WTC11 (cell line): ENCODE data around the gene ABR. TPM values are rescaled to one million over a fixed set of nuclear protein-coding genes. Genes with fewer than 3 reads are reported as not detected.

Experiments
- ATAC-seq: fragments of 200-7000 bp; cut with Tn5 transposase; 2 replicates; pipeline ENCODE4 v1.10.0; 2021; ENCODE audit warnings: mild to moderate bottlenecking, moderate library complexity
- CTCF ChIA-PET: fragments of 300-600 bp; sonication (Branson Sonifier 250); formaldehyde crosslinking; loops from one replicate; lab custom pipeline; 2021; ENCODE audit warnings: antibody characterized with exemption; lab: Charles Lee
- POLR2A ChIA-PET: fragments of 350-600 bp; sonication (Branson Sonifier 250); formaldehyde crosslinking; loops from one replicate; lab custom pipeline; 2021; ENCODE audit warnings: antibody characterized with exemption; lab: Charles Lee
- DNase-seq: peaks from one replicate; pipeline ENCODE4 v3.0.0; 2021; ENCODE audit warnings: low spot score
- H3K27ac Mint-ChIP-seq: 2 replicates; pipeline ENCODE4 v1.8.0; 2021; ENCODE audit warnings: mixed read lengths
- H3K27me3 Mint-ChIP-seq: 2 replicates; pipeline ENCODE4 v1.8.0; 2021; ENCODE audit warnings: low read depth, mild to moderate bottlenecking, moderate library complexity, mixed read lengths
- H3K36me3 Mint-ChIP-seq: 2 replicates; pipeline ENCODE4 v1.8.0; 2021; ENCODE audit warnings: mixed read lengths
- H3K4me1 Mint-ChIP-seq: 2 replicates; pipeline ENCODE4 v1.8.0; 2022; ENCODE audit warnings: mixed read lengths
- H3K4me3 Mint-ChIP-seq: 2 replicates; pipeline ENCODE4 v1.8.0; 2021; ENCODE audit warnings: mild to moderate bottlenecking, moderate library complexity, mixed read lengths
- H3K9me3 Mint-ChIP-seq: 2 replicates; pipeline ENCODE4 v1.8.0; 2021; ENCODE audit warnings: mixed read lengths
- CREM ChIP-seq: sonication (generic); formaldehyde crosslinking; IDR thresholded peaks from 2 replicates; pipeline ENCODE4 v1.8.1; 2022; ENCODE audit warnings: mild to moderate bottlenecking, missing genetic modification reagents, moderate library complexity
- FOXK1 ChIP-seq: sonication (generic); formaldehyde crosslinking; IDR thresholded peaks from 2 replicates; pipeline ENCODE4 v1.8.0; 2022; ENCODE audit warnings: mild to moderate bottlenecking, moderate library complexity, missing genetic modification reagents
- GABPB1 ChIP-seq: sonication (generic); formaldehyde crosslinking; IDR thresholded peaks from 2 replicates; pipeline ENCODE4 v1.8.1; 2023; ENCODE audit warnings: mild to moderate bottlenecking, missing genetic modification reagents
- GRHL2 ChIP-seq: fragments of 250-450 bp; sonication (Bioruptor Pico); IDR thresholded peaks from 2 replicates; pipeline ENCODE4 v1.8.0; 2022; ENCODE audit warnings: mild to moderate bottlenecking, moderate library complexity; ENCODE audit not compliant: insufficient replicate concordance, severe bottlenecking
- KAT7 ChIP-seq: sonication (generic); formaldehyde crosslinking; IDR thresholded peaks from 2 replicates; pipeline ENCODE4 v1.8.1; 2023; ENCODE audit warnings: missing genetic modification reagents, mild to moderate bottlenecking, borderline replicate concordance
- NR1H2 ChIP-seq: sonication (generic); formaldehyde crosslinking; IDR thresholded peaks from 2 replicates; pipeline ENCODE4 v1.9.0; 2021; ENCODE audit warnings: mild to moderate bottlenecking, moderate library complexity, missing genetic modification reagents
- RORB ChIP-seq: fragments of 250-450 bp; sonication (Bioruptor Pico); IDR thresholded peaks from 2 replicates; pipeline ENCODE4 v1.9.0; 2021; ENCODE audit warnings: mild to moderate bottlenecking
- SMAD3 ChIP-seq: sonication (generic); formaldehyde crosslinking; IDR thresholded peaks from 2 replicates; pipeline ENCODE4 v1.8.0; 2022; ENCODE audit warnings: missing genetic modification reagents, mild to moderate bottlenecking, borderline replicate concordance
- TCF7 ChIP-seq: sonication (generic); formaldehyde crosslinking; IDR thresholded peaks from 2 replicates; pipeline ENCODE4 v1.8.0; 2022; ENCODE audit warnings: mild to moderate bottlenecking, low read depth, missing genetic modification reagents, moderate library complexity
- TEAD1 ChIP-seq: sonication (generic); formaldehyde crosslinking; IDR thresholded peaks from 2 replicates; pipeline ENCODE4 v1.8.0; 2022; ENCODE audit warnings: mild to moderate bottlenecking, missing genetic modification reagents
- ZNF121 ChIP-seq: sonication (generic); formaldehyde crosslinking; IDR thresholded peaks from 2 replicates; pipeline ENCODE4 v1.8.0; 2023; ENCODE audit warnings: missing genetic modification reagents
- ZNF138 ChIP-seq: sonication (generic); formaldehyde crosslinking; conservative IDR thresholded peaks from 2 replicates; pipeline ENCODE4 v1.8.1; 2022; ENCODE audit warnings: mild to moderate bottlenecking, moderate library complexity, missing genetic modification reagents
- total RNA-seq: library from RNA; stranded (reverse); gene quantifications from 3 replicates; pipeline ENCODE4 v1.2.3, GENCODE V29; 2021
- TF ChIP-seq, protein P1 (sequence below): sonication (generic); formaldehyde crosslinking; IDR thresholded peaks from 2 replicates; pipeline ENCODE4 v1.8.1; 2022; ENCODE audit warnings: low read depth, missing genetic modification reagents, borderline replicate concordance
- TF ChIP-seq, protein P2 (sequence below): sonication (generic); formaldehyde crosslinking; IDR thresholded peaks from 2 replicates; pipeline ENCODE4 v1.8.1; 2023; ENCODE audit warnings: mild to moderate bottlenecking, moderate library complexity, missing genetic modification reagents
- TF ChIP-seq, protein P3 (sequence below): sonication (generic); formaldehyde crosslinking; IDR thresholded peaks from 2 replicates; pipeline ENCODE4 v1.8.0; 2022; ENCODE audit warnings: missing genetic modification reagents
- TF ChIP-seq, protein P4 (sequence below): sonication (generic); formaldehyde crosslinking; IDR thresholded peaks from 2 replicates; pipeline ENCODE4 v1.8.1; 2023; ENCODE audit warnings: mild to moderate bottlenecking, missing genetic modification reagents
- TF ChIP-seq, protein P5 (sequence below): fragments of 250-450 bp; sonication (Bioruptor Pico); IDR thresholded peaks from 2 replicates; pipeline ENCODE4 v2.1.2; 2022; ENCODE audit warnings: mild to moderate bottlenecking, moderate library complexity
- TF ChIP-seq, protein P6 (sequence below): sonication (generic); formaldehyde crosslinking; IDR thresholded peaks from 2 replicates; pipeline ENCODE4 v1.8.1; 2022; ENCODE audit warnings: low read depth, mild to moderate bottlenecking, moderate library complexity, missing genetic modification reagents, borderline replicate concordance

Gene ABR
- total RNA-seq, 1 experiment from 2014 or later, result 38.0 TPM

DNA sequence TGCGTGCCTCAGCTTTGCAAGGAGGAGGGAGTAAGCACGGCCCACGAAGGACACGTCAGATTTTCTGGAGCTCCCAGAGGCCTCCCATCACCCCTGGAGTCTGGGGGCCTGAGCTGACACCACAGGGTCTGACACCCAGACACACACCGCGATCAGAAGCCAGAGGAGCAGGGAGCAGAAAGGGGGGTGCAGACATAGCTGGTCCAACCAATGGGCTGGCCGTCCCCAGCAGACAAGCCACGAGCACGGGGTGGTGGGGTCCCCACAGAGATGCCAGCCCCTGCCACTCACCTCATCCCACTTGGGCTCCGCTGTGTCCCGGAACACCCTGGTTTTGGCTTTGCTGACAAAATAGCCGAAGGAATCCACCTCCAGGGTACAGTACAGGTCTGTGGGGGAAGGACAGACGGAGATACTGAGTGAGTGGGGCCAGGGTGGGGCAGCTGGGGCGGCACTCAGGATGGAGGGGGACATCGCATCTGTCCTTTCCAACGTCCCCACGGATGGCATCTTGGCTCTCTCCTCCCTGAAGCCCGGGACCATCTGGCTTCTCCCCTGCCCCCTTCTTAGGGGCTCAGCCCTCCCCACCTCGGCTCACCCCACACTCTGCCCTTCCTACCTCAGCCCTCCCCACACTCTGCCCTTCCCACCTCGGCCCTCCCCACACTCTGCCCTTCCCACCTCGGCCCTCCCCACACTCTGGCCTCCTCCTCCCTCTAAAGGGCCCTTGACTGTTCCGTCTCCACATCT, 129.4 kb downstream of the ABR start:
- no peaks in the 10 kb centered on the region for H3K4me1 Mint-ChIP-seq
- POLR2A ChIA-PET, result no interaction called here
- H3K27me3 Mint-ChIP-seq, result no peaks in the 10 kb centered on the region
- DNase-seq (no peak), ATAC-seq (no peak)
- TF ChIP-seq TCF7 (CRISPR knock-in tag) (no peak), SMAD3 (CRISPR knock-in tag) (no peak), GRHL2 (CRISPR knock-in tag) (no peak), KAT7 (CRISPR knock-in tag) (no peak), FOXK1 (CRISPR knock-in tag) (no peak), ZNF138 (no peak), CREM (no peak), RORB (CRISPR knock-in tag) (no peak)
- TF ChIP-seq, protein P1, sequence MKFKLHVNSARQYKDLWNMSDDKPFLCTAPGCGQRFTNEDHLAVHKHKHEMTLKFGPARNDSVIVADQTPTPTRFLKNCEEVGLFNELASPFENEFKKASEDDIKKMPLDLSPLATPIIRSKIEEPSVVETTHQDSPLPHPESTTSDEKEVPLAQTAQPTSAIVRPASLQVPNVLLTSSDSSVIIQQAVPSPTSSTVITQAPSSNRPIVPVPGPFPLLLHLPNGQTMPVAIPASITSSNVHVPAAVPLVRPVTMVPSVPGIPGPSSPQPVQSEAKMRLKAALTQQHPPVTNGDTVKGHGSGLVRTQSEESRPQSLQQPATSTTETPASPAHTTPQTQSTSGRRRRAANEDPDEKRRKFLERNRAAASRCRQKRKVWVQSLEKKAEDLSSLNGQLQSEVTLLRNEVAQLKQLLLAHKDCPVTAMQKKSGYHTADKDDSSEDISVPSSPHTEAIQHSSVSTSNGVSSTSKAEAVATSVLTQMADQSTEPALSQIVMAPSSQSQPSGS, result no peak
- TF ChIP-seq, protein P2, sequence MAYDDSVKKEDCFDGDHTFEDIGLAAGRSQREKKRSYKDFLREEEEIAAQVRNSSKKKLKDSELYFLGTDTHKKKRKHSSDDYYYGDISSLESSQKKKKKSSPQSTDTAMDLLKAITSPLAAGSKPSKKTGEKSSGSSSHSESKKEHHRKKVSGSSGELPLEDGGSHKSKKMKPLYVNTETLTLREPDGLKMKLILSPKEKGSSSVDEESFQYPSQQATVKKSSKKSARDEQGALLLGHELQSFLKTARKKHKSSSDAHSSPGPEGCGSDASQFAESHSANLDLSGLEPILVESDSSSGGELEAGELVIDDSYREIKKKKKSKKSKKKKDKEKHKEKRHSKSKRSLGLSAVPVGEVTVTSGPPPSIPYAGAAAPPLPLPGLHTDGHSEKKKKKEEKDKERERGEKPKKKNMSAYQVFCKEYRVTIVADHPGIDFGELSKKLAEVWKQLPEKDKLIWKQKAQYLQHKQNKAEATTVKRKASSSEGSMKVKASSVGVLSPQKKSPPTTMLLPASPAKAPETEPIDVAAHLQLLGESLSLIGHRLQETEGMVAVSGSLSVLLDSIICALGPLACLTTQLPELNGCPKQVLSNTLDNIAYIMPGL (CRISPR knock-in tag), result no peak
- CTCF ChIA-PET, result interaction anchor here (0.6 to 1.4 kb wide), 2 partner anchors 8 to 194 kb away, joined by 5 to 8 read pairs; no protein-coding TSS in a partner anchor
- no peak overlapping the region for H3K27ac Mint-ChIP-seq
- no peaks in the 10 kb centered on the region for H3K9me3 Mint-ChIP-seq
- H3K4me3 Mint-ChIP-seq, result no peak overlapping the region
- 0 out of 2 replicates have a peak, but pooled peaks cover 3% of the 10 kb centered on the region for H3K36me3 Mint-ChIP-seq

DNA sequence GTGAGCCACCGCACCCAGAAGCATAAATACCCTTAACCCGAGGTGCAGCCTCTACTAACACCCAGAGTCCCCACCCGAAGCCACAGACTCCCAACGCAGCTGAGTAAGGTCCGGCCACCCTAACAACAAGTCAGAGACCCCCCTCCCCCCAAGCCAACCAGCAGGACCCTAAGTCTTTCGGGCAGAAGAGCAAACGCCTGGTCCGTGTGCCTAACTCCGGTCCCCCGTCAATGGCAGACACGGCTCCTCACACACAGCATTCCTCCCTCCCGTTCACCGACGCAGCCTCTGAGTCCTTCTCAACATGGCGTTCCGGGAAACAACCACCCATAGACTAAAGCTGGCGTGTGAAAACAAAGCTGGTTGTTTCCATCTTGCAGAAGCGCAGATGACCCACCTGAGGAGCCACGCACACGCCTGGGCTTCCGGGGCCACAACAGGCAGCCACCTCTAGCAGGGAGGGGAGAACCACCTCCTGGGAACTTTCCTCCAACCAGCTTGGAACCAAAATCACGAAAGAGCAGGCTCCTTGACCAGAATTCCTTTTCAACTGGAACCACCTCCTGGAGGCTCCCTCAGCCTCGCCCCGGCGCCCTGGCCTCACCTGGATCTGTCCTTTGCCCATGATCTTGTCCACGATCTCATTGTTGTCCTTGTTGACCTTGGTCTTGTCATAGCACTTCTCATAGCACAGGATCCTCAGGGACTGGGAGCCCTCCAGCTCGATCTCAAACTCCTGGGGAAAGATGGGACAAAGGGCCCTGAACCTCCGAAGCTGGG, 130.1 kb downstream of the ABR start:
- no peaks in the 10 kb centered on the region for H3K9me3 Mint-ChIP-seq
- DNase-seq, result no peak
- no peak overlapping the region for H3K27ac Mint-ChIP-seq
- CTCF ChIA-PET, result interaction anchor here (1.4 to 1.8 kb wide), 2 partner anchors 9 to 53 kb away, joined by 5 to 8 read pairs; partner anchors contain the start of gene TIMM22
- H3K36me3 Mint-ChIP-seq, result 0 out of 2 replicates have a peak, but pooled peaks cover 3% of the 10 kb centered on the region
- H3K4me1 Mint-ChIP-seq, result peaks cover 1% of the 10 kb centered on the region; the same call in 1 of the 2 replicates
- H3K4me3 Mint-ChIP-seq, result no peak overlapping the region
- POLR2A ChIA-PET, result no interaction called here
- no peaks in the 10 kb centered on the region for H3K27me3 Mint-ChIP-seq
- ATAC-seq, result no peak
- TF ChIP-seq GABPB1 (no peak), NR1H2 (CRISPR knock-in tag) (no peak), TEAD1 (CRISPR knock-in tag) (no peak), ZNF121 (CRISPR knock-in tag) (no peak)
- TF ChIP-seq, protein P3, sequence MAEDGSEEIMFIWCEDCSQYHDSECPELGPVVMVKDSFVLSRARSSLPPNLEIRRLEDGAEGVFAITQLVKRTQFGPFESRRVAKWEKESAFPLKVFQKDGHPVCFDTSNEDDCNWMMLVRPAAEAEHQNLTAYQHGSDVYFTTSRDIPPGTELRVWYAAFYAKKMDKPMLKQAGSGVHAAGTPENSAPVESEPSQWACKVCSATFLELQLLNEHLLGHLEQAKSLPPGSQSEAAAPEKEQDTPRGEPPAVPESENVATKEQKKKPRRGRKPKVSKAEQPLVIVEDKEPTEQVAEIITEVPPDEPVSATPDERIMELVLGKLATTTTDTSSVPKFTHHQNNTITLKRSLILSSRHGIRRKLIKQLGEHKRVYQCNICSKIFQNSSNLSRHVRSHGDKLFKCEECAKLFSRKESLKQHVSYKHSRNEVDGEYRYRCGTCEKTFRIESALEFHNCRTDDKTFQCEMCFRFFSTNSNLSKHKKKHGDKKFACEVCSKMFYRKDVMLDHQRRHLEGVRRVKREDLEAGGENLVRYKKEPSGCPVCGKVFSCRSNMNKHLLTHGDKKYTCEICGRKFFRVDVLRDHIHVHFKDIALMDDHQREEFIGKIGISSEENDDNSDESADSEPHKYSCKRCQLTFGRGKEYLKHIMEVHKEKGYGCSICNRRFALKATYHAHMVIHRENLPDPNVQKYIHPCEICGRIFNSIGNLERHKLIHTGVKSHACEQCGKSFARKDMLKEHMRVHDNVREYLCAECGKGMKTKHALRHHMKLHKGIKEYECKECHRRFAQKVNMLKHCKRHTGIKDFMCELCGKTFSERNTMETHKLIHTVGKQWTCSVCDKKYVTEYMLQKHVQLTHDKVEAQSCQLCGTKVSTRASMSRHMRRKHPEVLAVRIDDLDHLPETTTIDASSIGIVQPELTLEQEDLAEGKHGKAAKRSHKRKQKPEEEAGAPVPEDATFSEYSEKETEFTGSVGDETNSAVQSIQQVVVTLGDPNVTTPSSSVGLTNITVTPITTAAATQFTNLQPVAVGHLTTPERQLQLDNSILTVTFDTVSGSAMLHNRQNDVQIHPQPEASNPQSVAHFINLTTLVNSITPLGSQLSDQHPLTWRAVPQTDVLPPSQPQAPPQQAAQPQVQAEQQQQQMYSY (CRISPR knock-in tag), result no peak
- TF ChIP-seq, protein P4, sequence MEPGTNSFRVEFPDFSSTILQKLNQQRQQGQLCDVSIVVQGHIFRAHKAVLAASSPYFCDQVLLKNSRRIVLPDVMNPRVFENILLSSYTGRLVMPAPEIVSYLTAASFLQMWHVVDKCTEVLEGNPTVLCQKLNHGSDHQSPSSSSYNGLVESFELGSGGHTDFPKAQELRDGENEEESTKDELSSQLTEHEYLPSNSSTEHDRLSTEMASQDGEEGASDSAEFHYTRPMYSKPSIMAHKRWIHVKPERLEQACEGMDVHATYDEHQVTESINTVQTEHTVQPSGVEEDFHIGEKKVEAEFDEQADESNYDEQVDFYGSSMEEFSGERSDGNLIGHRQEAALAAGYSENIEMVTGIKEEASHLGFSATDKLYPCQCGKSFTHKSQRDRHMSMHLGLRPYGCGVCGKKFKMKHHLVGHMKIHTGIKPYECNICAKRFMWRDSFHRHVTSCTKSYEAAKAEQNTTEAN (CRISPR knock-in tag), result no peak
- TF ChIP-seq, protein P5, sequence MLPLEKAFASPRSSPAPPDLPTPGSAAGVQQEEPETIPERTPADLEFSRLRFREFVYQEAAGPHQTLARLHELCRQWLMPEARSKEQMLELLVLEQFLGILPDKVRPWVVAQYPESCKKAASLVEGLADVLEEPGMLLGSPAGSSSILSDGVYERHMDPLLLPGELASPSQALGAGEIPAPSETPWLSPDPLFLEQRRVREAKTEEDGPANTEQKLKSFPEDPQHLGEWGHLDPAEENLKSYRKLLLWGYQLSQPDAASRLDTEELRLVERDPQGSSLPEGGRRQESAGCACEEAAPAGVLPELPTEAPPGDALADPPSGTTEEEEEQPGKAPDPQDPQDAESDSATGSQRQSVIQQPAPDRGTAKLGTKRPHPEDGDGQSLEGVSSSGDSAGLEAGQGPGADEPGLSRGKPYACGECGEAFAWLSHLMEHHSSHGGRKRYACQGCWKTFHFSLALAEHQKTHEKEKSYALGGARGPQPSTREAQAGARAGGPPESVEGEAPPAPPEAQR (CRISPR knock-in tag), result no peak
- TF ChIP-seq, protein P1, result no peak
- TF ChIP-seq, protein P6, sequence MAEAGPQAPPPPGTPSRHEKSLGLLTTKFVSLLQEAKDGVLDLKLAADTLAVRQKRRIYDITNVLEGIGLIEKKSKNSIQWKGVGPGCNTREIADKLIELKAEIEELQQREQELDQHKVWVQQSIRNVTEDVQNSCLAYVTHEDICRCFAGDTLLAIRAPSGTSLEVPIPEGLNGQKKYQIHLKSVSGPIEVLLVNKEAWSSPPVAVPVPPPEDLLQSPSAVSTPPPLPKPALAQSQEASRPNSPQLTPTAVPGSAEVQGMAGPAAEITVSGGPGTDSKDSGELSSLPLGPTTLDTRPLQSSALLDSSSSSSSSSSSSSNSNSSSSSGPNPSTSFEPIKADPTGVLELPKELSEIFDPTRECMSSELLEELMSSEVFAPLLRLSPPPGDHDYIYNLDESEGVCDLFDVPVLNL (CRISPR knock-in tag), result no peak
